HG03521 (cell line): ENCODE data around the gene PSMA6.
"Not testable (repeated sequence)": the region's sequence is repeated elsewhere in the genome, so short reads cannot be mapped to it uniquely, and the experiment has no call there.

ENCODE experiments used
- ATAC-seq: cut with Tn5 transposase; IDR thresholded peaks from one replicate; pipeline ENCODE4 v1.9.1; 2021; ENCODE audit warnings: mild to moderate bottlenecking, moderate library complexity; ENCODE audit not compliant: unreplicated experiment

The PSMA6 gene

GRCh38 chr14:35319509-35319908, 27.3 kb downstream of the PSMA6 start:
- no peak for ATAC-seq

- ATAC-seq: no peak
Measured at GRCh38 chr14:35320472-35320871, 28.3 kb downstream of the PSMA6 start.

DNA sequence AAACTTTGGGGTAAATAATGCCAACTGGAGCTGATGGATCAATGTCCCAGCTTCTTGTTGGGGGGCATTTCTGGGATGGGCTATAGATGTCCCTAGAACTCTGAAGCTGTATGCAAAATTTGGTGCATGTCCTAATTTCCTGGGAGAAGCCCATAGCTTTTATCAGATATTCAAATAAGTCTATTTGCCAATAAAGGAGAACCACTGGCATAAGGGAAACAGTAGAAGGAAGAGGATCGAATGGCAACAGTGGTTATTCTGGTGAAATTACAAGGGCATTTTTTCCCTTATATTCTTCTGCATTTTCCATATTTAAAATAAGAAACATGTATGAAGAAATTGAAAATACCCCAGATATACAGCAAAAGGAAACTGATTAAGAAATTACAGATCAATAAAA, 34.2 kb downstream of the PSMA6 start:
- no peak for ATAC-seq

DNA sequence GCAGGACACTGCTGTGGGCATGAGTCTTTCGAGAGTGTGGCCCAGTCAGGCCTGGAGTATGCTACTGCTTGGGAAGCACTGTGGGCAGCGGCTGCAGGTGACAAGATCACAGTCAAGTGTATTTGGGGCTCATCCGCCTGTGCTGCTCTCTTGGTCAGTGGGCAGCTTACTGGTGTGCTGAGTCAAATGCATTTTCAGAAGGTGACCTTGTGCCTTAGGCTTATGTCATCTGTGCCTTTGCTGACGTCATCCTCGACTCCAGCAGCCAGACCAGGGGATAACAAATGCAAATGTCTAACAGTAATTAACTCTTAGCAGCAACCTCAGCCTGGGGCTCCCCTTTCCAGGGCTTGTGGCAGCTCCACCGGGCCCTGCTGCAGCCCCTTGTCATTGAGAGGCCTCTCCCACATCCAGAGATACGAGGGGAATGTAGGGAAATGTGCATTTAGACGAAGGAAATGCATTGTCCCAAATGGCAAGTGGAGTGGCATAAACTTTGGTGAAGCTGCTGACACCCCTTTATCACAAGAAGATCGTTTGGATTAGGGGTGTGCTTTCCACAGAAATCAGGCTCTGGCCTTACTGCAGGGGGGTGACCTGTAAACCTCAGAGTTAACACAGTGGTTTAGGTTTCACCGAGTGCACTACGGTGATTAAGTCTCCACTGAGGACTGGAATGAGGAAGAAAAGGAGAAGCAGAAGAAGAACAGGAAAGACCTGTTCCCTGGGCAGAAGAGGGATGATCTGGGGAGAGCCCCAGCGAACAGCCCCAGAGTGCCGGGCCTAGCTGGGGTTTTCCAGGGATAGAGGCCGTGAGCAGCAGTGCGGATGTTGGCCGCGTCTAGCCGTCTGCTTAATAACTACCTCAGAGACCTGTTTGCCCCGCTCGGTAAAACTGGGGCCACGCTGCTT, 39.7 kb downstream of the PSMA6 start:
- ATAC-seq: no peak

DNA sequence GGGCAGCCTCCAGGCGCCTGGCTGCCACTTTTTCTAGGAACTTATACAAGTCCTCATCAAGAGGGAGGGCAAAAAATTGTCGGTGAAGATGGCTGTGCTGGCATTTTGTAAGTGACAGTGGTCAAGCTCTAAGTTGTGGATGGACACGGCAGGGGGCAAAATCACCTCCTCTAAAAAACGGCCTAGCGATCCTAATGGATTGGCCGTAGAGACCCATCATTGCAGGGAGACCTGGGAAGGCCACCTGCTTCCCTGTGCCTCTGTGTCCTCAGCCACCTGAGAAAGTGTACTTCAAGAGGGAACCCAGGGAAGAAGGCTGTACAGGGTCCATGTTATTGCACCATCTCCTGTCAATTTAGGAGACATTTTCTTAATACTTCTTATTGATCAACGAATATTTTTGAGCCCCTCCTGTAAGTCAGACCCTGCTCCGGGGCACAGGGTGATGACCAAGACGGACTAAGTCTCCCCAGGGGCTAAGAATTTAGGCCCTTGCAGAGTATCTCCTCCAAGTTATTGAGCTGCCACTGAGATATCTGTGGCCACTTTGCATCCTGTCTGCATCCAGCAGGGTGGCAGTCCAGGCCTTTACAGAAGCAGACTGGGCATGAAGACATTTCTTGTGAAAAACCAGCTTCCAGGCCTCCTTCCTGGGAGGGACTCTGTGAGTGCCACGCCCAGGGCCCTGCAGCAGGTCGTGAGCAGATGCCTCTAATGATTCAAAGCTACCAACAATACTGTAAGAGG, 40.5 kb downstream of the PSMA6 start:
- ATAC-seq: no peak

DNA sequence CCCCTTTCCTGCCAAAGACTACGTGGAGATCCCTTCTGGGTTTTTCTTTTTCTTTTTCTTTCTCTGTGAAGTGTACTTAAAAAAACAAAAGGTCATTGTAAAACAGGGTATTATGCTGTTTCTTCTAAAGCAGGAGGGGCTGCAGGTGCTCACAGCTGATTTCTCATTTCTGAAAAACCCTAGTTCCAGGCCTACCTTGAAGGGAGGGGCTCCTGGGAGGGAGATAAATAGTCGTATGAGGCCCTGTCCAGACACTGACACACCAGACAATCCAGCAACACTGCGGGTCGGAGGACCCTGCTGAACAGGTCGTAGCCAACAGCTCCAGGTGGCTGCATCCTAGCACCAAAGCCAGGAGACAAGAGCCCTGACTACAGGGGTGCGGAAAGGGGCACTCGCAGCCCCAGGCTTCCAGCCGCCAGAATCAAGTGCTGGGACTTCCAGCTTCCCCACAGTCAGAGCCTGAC, 41.1 kb downstream of the PSMA6 start:
- ATAC-seq: no peak

- no peak for ATAC-seq
Measured at GRCh38 chr14:35333797-35334743, 41.9 kb downstream of the PSMA6 start.

DNA sequence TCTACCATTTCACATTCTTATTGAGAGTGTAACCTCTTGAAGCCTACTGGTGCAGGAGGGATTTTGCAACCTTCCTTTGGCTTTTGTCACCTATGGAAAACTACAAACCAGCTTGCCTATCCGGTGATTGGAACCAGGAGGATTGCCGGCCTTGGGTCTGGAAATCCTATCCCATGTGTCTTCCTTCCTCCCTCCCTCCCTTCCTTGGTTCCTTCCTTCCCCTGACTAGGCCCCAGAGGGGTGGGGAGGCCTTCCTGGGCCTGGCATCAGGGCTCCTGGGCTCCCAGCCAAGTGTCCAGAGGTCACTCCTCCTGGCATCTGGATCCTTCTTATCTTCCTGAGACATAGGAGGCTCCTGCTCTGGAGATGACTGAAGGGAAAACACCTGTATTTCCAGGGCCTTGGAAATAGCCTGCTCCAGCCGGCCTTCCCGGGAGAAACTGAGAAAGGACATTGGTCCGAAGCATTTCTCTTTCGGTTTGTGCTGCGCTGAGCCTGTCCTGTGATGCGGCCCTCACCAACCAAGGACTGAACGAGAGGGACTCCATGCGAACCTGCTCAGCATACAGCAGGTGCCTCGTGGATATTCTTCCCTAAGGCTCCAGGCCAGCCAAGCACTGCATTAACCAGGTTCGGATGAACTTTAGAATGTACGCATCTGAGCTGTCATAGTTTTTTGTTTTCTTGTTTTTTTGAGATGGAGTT, 43.4 kb downstream of the PSMA6 start:
- no peak for ATAC-seq

DNA sequence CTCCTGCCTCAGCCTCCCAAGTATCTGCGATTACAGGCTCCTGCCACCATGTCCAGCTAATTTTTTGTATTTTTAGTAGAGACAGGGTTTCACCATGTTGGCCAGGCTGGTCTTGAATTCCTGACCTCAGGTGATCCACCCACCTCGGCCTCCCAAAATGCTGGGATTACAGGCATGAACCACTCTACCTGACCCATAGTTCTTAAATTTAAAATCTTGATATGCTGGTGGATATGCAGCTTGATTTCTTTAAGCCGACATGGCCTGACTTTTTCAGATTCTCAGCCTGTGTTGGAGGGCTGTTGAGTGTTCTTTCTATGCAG, 44.0 kb downstream of the PSMA6 start:
- ATAC-seq: not testable (repeated sequence)

DNA sequence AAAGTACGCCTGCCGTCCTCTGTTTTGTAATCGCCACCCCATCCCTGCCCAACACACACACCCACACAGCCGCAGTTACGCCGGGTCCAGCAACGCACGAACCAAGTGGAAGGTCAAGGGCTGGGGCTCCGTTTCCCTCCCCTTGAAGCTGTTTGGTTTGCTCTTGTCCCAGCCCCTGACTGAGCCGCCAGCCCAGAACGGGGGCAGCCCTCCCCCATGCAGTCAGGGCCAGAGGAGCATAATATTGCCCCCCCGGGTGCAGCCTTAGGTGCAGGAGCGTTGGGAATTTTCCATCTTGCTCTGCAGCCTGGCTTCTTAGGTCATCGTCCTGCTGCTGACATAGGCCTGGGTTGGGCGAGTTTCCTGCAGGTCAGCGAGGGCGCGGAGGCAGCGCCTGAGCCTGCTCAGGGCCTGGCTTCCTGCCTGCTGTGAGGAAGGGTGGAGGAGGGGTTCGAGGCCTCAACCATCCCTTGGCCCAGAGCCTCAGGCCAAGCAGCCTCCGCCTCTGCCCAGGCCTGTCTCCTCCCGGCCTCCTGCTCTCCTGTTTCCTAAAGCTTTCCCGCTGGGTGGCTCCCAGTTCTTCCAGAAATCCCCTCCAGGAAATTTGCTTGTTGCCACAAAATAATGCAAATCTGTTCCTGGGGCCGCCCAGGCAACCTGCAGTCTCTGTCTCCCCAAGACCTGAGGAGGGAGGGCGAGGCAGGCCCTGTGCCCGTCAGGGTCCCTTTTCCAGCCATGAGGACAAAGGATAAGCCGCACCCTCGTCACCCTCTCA, 44.5 kb downstream of the PSMA6 start:
- ATAC-seq: no peak

- no peak for ATAC-seq
Measured at GRCh38 chr14:35337269-35338255, 45.4 kb downstream of the PSMA6 start.

GRCh38 chr14:35338731-35339405, 46.7 kb downstream of the PSMA6 start:
- ATAC-seq: no peak

- ATAC-seq: no peak
Measured at GRCh38 chr14:35339761-35340406, 47.7 kb downstream of the PSMA6 start.

GRCh38 chr14:35340616-35341453, 48.7 kb downstream of the PSMA6 start:
- no peak for ATAC-seq

GRCh38 chr14:35341454-35341750, 49.2 kb downstream of the PSMA6 start:
- ATAC-seq: no peak

GRCh38 chr14:35341751-35342488, 49.7 kb downstream of the PSMA6 start:
- no peak for ATAC-seq
